C4-2B (cell line): Measurements from ENCODE around the gene POLR3C.

ENCODE experiments used
- CTCF ChIP-seq: fragments of 450-650 bp; conservative IDR thresholded peaks from 2 replicates; pipeline ENCODE4 v1.5.1; 2017; ENCODE audit warnings: mild to moderate bottlenecking
- ZFX ChIP-seq: fragments of 450-650 bp; IDR thresholded peaks from 2 replicates; pipeline ENCODE4 v1.6.1; 2017

DNA sequence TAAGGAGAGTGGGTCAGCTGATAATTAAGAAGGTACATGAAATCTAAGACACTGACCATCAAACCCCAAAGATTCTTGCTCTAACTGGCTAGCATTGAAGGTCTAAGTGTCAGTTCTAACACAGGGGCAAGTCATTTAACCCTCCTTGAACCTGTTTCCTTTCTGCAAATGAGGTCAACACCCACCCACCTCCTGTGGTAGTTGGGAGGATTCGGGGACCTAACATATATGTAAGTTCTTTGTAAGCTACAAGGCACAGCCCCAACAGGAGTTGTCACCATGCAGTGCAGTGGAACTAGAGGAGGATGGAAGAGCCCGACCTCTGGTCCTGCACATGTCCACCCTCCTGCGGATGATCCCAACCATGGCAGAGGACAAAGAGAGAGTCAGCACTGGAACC, 23.8 kb downstream of the POLR3C start:
- TF ChIP-seq CTCF (no peak), ZFX (no peak)
